Breast epithelium (tissue), 4 donors: Measurements from ENCODE around the gene CALR. TPM values are rescaled to one million over a fixed set of nuclear protein-coding genes. Genes with fewer than 3 reads are reported as not detected.

ENCODE experiments used
- DNase-seq, 2 donors: peaks; one replicate each; pipeline ENCODE4 v3.0.0-alpha.2; 2019; ENCODE audit warnings: low spot score in 2 of 2
- H3K27ac ChIP-seq, 2 donors: fragments of 200-600 bp; sonication (generic) in 1 of 2; one replicate each; pipeline ENCODE4 v1.5.1; 2016 to 2019; ENCODE audit warnings: mild to moderate bottlenecking in 1 of 2
- H3K27me3 ChIP-seq, 2 donors: fragments of 200-600 bp; sonication (generic) in 1 of 2; one replicate each; pipeline versions ENCODE4 v1.5.1 to v1.6.0; 2017 to 2019; ENCODE audit warnings: control low read depth in 1 of 2, mild to moderate bottlenecking in 1 of 2
- H3K36me3 ChIP-seq: fragments of 200-600 bp; one replicate; pipeline ENCODE4 v1.5.1; 2019
- H3K4me1 ChIP-seq, 2 donors: fragments of 200-600 bp; sonication (generic); one replicate each; pipeline ENCODE4 v1.5.1; 2016 to 2019; ENCODE audit warnings: control low read depth in 1 of 2
- H3K4me3 ChIP-seq, 3 donors: fragments of 200-600 bp; sonication (generic); 1 replicate in 2 of 3; 2 replicates in 1 of 3; pipeline ENCODE4 v1.5.1; 2016 to 2019; ENCODE audit warnings: mild to moderate bottlenecking in 3 of 3, moderate library complexity in 2 of 3
- H3K9me3 ChIP-seq, 2 donors: fragments of 200-600 bp; sonication (generic) in 1 of 2; one replicate each; pipeline ENCODE4 v1.5.1; 2016 to 2019; ENCODE audit warnings: control low read depth in 1 of 2
- POLR2A ChIP-seq: fragments of 450-650 bp; IDR thresholded peaks from one replicate; pipeline ENCODE4 v1.6.1; 2016; ENCODE audit warnings: antibody characterized with exemption, mild to moderate bottlenecking, moderate library complexity
- POLR2AphosphoS5 ChIP-seq, 3 donors: sonication (generic); formaldehyde crosslinking; IDR thresholded peaks; one replicate each; pipeline ENCODE4 v1.6.1; 2017; ENCODE audit warnings: antibody characterized with exemption in 3 of 3
- intact Hi-C: fragments of 100-400 bp; cut with DNase I; formaldehyde crosslinking; loops from one replicate; pipeline ENCODE4 v1.15.1; 2023; ENCODE audit warnings: low total_unique reads
- total RNA-seq, 3 donors: library from RNA; depleted of rRNA; stranded (reverse); fragments of >200 nt; gene quantifications; one replicate each; pipeline ENCODE4 v1.1.0, GENCODE V29; 2016
- TF ChIP-seq, protein P1 (sequence below), 3 donors: fragments of 450-650 bp; IDR thresholded peaks; one replicate each; pipeline ENCODE4 v1.5.1; 2016 to 2017; ENCODE audit warnings: antibody characterized with exemption in 3 of 3, mild to moderate bottlenecking in 3 of 3, moderate library complexity in 3 of 3

CALR gene
- total RNA-seq, 3 donors from 2014 or later, result 301 to 410 (median 305) TPM

DNA sequence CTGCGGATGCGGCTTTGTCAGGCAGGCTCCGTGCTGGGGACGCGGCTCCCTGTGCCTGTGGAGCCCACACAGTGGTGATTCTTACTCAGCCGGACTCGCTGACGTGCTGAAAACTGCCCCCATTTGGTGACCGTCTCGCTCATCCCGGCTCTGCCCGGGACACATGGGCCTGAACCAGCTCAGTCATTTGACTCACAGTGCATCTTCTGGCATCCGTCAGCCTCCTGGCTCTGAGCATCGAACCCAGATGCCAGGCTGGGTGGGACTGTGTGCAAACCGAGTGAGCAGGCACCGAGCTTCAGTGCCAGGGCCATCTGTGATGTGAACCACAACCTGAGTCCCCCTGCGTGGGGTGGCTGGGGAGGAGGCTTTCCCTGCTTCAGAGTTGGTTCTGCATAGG is 41.9 kb upstream of the CALR start:
- TF ChIP-seq POLR2A (no peak), POLR2AphosphoS5 (IDR thresholded peaks at IDR 0.05) (no peak)
- TF ChIP-seq, protein P1, sequence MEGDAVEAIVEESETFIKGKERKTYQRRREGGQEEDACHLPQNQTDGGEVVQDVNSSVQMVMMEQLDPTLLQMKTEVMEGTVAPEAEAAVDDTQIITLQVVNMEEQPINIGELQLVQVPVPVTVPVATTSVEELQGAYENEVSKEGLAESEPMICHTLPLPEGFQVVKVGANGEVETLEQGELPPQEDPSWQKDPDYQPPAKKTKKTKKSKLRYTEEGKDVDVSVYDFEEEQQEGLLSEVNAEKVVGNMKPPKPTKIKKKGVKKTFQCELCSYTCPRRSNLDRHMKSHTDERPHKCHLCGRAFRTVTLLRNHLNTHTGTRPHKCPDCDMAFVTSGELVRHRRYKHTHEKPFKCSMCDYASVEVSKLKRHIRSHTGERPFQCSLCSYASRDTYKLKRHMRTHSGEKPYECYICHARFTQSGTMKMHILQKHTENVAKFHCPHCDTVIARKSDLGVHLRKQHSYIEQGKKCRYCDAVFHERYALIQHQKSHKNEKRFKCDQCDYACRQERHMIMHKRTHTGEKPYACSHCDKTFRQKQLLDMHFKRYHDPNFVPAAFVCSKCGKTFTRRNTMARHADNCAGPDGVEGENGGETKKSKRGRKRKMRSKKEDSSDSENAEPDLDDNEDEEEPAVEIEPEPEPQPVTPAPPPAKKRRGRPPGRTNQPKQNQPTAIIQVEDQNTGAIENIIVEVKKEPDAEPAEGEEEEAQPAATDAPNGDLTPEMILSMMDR (IDR thresholded peaks at IDR 0.05), result no peak
- intact Hi-C loops, result no loop called here
- DNase-seq, result no peak
- H3K4me3 ChIP-seq, result no peak overlapping the region
- no peaks in the 10 kb centered on the region for H3K27me3 ChIP-seq
- no peaks in the 10 kb centered on the region for H3K9me3 ChIP-seq
- no peak overlapping the region for H3K27ac ChIP-seq
- H3K4me1 ChIP-seq, result peaks cover 0 to 8% of the 10 kb centered on the region in 2 donors
- no peaks in the 10 kb centered on the region for H3K36me3 ChIP-seq

DNA sequence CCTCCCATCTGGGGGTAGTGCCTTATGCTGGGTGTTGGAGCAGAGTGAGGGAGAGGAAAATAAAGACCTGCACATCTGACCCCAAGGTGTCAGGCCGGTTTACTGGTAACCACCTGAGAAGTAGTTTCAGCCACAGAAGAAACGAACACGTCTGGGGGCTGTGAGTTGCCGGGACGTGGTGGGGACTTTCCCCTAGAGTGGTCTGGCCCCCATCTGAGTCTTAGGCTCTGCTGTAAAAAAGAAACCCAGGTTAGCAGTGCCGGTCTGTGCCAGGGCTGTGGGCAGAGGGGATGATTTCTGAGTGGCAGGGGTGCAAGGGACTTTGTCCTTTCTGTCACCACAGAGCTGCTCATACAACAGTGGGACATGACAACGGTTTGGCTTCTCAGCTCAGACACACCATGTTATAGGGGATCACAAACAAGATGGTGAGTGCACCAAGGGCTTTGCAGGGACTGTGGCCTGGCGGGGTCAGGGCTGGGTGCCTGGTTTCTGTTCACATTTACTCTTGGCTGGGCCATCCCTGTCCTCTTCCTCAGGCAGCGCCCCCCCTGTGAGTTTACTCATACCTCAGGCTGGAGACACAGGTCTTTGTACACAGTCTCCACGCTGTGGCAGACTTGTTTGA is 38.4 kb upstream of the CALR start:
- TF ChIP-seq POLR2AphosphoS5 (IDR thresholded peaks at IDR 0.05), result no peak
- TF ChIP-seq, protein P1 (IDR thresholded peaks at IDR 0.05), result no peak
- TF ChIP-seq POLR2A, result no peak

DNA sequence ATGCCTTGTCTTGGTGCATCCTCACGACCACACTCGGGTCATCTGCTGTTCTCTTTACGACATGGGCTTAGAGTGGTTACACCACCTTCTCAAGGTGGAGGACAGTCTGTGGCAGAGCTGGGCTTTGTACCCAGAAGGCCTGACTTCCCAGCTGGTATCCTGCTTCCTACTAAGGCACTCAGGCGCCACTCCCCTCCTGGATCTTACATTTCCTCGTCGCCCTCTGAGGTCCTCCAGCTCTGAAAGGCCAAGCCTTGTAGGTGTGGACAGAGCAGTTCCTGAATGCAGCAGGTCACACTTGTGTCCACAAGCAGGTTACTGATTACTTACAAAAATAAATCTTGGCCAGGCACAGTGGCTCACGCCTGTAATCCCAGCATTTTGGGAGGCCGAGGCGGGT is 31.2 kb upstream of the CALR start:
- H3K4me3 ChIP-seq, result no peak overlapping the region
- no peak for DNase-seq
- intact Hi-C loops, result no loop called here

More for the DNA sequence above, 38.4 kb upstream of the CALR start:
- no peak overlapping the region for H3K27ac ChIP-seq
- no peaks in the 10 kb centered on the region for H3K4me1 ChIP-seq
- H3K9me3 ChIP-seq, result no peaks in the 10 kb centered on the region
- no peak for DNase-seq
- intact Hi-C loops, result no loop called here
- H3K4me3 ChIP-seq, result no peak overlapping the region
- no peaks in the 10 kb centered on the region for H3K36me3 ChIP-seq
- H3K27me3 ChIP-seq, result no peaks in the 10 kb centered on the region

DNA sequence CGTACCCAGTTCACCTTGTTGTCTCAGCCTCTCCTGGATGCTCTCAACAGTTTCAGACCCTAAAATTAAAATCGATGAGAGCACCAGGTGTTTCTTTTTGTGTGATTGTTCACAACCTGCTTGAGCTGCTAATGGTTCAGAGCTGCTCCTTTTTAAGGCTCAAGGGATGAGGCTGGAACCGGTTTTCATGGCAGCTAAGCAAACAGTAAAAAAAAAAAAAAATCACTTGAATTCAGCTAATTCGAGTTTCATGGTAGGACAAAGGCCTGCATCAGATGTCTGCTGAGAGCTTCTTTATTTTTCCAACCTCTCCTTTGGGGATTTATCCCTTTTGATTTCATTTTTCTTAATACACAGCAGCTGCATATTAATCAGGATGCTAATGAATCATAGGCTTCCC is 25.8 kb upstream of the CALR start:
- no peak for DNase-seq
- Histone ChIP-seq H3K27me3 (no peaks in the 10 kb centered on the region), H3K36me3 (no peaks in the 10 kb centered on the region), H3K27ac (peak overlapping the region; percentile 92 to 93), H3K4me3 (peak overlapping the region in 2 of 3 donors; percentile 40 to 58), H3K9me3 (no peaks in the 10 kb centered on the region), H3K4me1 (peaks cover 0 to 12% of the 10 kb centered on the region in 2 donors)
- TF ChIP-seq POLR2AphosphoS5 (IDR thresholded peaks at IDR 0.05), result no peak
- TF ChIP-seq, protein P1 (IDR thresholded peaks at IDR 0.05), result no peak
- TF ChIP-seq POLR2A, result no peak
- intact Hi-C loops, result no loop called here

More for the DNA sequence above, 31.2 kb upstream of the CALR start:
- no peaks in the 10 kb centered on the region for H3K9me3 ChIP-seq
- H3K4me1 ChIP-seq, result no peaks in the 10 kb centered on the region
- TF ChIP-seq, protein P1 (IDR thresholded peaks at IDR 0.05), result no peak
- TF ChIP-seq POLR2A (no peak), POLR2AphosphoS5 (IDR thresholded peaks at IDR 0.05) (no peak)
- no peak overlapping the region for H3K27ac ChIP-seq
- H3K27me3 ChIP-seq, result no peaks in the 10 kb centered on the region
- H3K36me3 ChIP-seq, result no peaks in the 10 kb centered on the region

DNA sequence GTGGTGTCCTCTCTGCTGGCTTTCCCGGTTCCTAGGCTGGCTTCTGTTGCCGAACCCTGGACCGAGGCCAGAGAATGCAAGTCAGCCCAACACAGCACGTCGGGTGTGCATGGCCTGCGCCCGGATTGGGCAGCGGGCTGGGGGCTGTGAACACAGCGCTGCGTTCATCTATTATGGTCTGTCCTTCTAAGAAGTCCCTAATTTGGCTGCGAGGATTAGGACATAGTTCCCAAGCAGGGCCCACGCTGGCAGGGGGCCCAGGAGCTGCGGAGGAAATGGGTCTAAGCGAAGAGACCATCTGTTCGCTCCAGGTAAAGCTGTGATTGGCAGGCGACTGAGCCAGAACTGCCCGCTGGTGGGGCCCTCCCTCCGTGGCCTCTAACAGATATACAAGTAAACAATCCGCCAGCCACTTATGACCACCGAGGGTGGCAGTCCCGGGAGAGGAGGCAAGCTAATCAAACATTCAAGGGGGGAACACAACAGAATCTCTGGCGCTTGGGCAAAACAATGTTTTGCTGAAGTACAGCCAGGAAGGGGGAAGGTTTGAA is 25.3 kb upstream of the CALR start:
- Histone ChIP-seq H3K4me1 (peaks cover 0 to 12% of the 10 kb centered on the region in 2 donors), H3K36me3 (no peaks in the 10 kb centered on the region), H3K9me3 (no peaks in the 10 kb centered on the region), H3K27ac (peak overlapping the region; percentile 92 to 93), H3K27me3 (no peaks in the 10 kb centered on the region), H3K4me3 (peak overlapping the region in 2 of 3 donors; percentile 40 to 58)
- DNase-seq, result peak; percentile 85 to 90
- intact Hi-C loops, result no loop called here
- TF ChIP-seq POLR2AphosphoS5 (IDR thresholded peaks at IDR 0.05) (peak; percentile 30 to 55 (median 36)), POLR2A (no peak)
- TF ChIP-seq, protein P1 (IDR thresholded peaks at IDR 0.05), result no peak
